SK-N-SH (cell line): ENCODE results near the gene HOXA10.

ENCODE experiments used
- ELF1 ChIP-seq: IDR thresholded peaks from 2 replicates; pipeline ENCODE4 v1.4.0; 2012
- TF ChIP-seq, protein P1 (sequence below): fragments of 200-600 bp; sonication (generic); IDR thresholded peaks from 2 replicates; pipeline ENCODE4 v1.6.1; 2017; ENCODE audit warnings: antibody characterized with exemption, mild to moderate bottlenecking, moderate library complexity

DNA sequence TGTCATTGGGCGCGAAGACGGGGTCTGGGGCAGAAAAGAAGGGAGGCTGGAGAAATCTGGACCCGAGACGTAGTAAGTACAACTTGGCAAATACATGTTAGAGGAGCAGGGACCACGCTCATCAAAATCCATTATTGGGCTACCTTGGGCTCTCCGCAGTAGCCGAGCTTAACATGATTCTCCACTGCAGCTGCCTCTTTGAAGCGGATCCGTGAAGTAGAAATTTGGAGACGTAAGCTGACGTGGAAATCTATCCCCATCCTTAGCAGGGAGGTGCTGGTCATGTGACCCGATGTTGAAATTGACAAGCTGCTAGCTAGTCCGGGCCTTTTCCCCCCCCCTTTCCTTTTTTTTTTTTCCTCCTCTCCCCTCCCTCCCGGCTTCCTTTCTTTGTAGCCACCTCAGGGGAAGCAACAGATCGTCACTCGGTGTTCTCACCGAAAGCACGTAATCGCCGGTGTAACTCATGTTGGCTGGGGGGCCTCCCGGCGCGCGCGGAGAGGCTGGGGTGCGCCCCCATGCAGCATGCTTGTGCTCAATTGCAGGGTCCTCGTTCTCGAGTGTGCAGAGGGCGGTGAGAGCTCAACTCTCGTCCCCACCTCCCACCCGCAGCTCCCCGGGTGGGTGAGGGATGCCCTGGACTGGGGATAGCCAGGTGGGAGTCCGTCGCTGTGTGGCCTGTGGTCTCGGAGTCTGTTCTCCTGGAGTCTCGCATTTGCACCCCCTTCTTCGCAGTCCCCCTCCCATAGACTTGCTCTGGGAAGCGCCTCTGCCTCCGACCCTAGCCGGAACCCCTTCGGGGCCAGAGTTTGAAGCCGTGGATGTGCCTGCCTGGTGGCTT, 11.1 kb upstream of the HOXA10 start, which contains the start of gene HOXA11:
- no peak for TF ChIP-seq ELF1
- TF ChIP-seq, protein P1, sequence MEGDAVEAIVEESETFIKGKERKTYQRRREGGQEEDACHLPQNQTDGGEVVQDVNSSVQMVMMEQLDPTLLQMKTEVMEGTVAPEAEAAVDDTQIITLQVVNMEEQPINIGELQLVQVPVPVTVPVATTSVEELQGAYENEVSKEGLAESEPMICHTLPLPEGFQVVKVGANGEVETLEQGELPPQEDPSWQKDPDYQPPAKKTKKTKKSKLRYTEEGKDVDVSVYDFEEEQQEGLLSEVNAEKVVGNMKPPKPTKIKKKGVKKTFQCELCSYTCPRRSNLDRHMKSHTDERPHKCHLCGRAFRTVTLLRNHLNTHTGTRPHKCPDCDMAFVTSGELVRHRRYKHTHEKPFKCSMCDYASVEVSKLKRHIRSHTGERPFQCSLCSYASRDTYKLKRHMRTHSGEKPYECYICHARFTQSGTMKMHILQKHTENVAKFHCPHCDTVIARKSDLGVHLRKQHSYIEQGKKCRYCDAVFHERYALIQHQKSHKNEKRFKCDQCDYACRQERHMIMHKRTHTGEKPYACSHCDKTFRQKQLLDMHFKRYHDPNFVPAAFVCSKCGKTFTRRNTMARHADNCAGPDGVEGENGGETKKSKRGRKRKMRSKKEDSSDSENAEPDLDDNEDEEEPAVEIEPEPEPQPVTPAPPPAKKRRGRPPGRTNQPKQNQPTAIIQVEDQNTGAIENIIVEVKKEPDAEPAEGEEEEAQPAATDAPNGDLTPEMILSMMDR: no peak
